SK-N-SH (cell line): ENCODE results near the gene AGRN. TPM values are rescaled to one million over a fixed set of nuclear protein-coding genes. Genes with fewer than 3 reads are reported as not detected.

Source experiments
- CTCF ChIA-PET: fragments of 300-600, 350-600 bp; formaldehyde crosslinking; extraction: SDS; loops from one replicate; lab custom pipeline; 2021; lab: Yijun Ruan, JAX
- POLR2A ChIA-PET: fragments of 350-600 bp; sonication (Branson Sonifier 250); formaldehyde crosslinking; extraction: SDS; loops from one replicate; lab custom pipeline; 2020; ENCODE audit warnings: antibody characterized with exemption, inconsistent platforms; lab: Yijun Ruan, JAX
- DNase-seq: peaks from one replicate; pipeline ENCODE4 v3.0.0; 2012
- H2AFZ ChIP-seq: fragments of 200-600 bp; sonication (generic); 2 replicates; pipeline ENCODE4 v1.8.1; 2016; ENCODE audit warnings: antibody characterized with exemption, mild to moderate bottlenecking, low read depth
- H3F3A ChIP-seq: fragments of 200-600 bp; sonication (generic); replicated peaks from 2 replicates; pipeline ENCODE3; 2016; ENCODE audit warnings: antibody characterized with exemption, mild to moderate bottlenecking; ENCODE audit not compliant: insufficient read depth
- H3K27ac ChIP-seq, 2 experiments: fragments of 200-500 bp in 1 of 2; fragments of 200-600 bp in 1 of 2; sonication (Bioruptor generic) in 1 of 2; sonication (generic), shearing (Covaris generic) in 1 of 2; 2 replicates each; pipeline versions ENCODE4 v1.5.1 to v1.6.1; 2014 to 2016; ENCODE audit warnings: low read depth in 2 of 2, inconsistent platforms in 1 of 2, low read length in 1 of 2, mild to moderate bottlenecking in 1 of 2, mixed read lengths in 1 of 2
- H3K27me3 ChIP-seq: fragments of 200-600 bp; sonication (generic), shearing (Covaris generic); 2 replicates; pipeline ENCODE4 v1.6.1; 2016; ENCODE audit warnings: mixed run types; ENCODE audit not compliant: insufficient read depth
- H3K36me3 ChIP-seq, 2 experiments: fragments of 200-500 bp in 1 of 2; fragments of 200-600 bp in 1 of 2; sonication (Bioruptor generic) in 1 of 2; sonication (generic) in 1 of 2; replicated peaks in 1 of 2; 2 replicates each; pipeline versions ENCODE3 to v1.5.1; 2014 to 2016; ENCODE audit warnings: low read length in 1 of 2, mild to moderate bottlenecking in 1 of 2; ENCODE audit not compliant: insufficient read depth in 2 of 2, control insufficient read depth in 1 of 2
- H3K4me1 ChIP-seq, 2 experiments: fragments of 200-500 bp in 1 of 2; fragments of 200-600 bp in 1 of 2; sonication (Bioruptor generic) in 1 of 2; sonication (generic), shearing (Covaris generic) in 1 of 2; 2 replicates each; pipeline versions ENCODE4 v1.5.1 to v1.6.1; 2014 to 2016; ENCODE audit warnings: low read depth in 1 of 2, low read length in 1 of 2, mixed run types in 1 of 2; ENCODE audit not compliant: insufficient read depth in 2 of 2, control insufficient read depth in 1 of 2
- H3K4me2 ChIP-seq: fragments of 200-600 bp; sonication (generic), shearing (Covaris generic); 2 replicates; pipeline ENCODE4 v1.6.1; 2017; ENCODE audit warnings: mixed run types
- H3K4me3 ChIP-seq, 2 experiments: fragments of 200-500 bp in 1 of 2; fragments of 200-600 bp in 1 of 2; sonication (Bioruptor generic) in 1 of 2; sonication (generic), shearing (Covaris generic) in 1 of 2; 2 replicates each; pipeline versions ENCODE4 v1.5.1 to v1.8.1; 2014 to 2016; ENCODE audit warnings: low read depth in 2 of 2, inconsistent platforms in 1 of 2, low read length in 1 of 2, mild to moderate bottlenecking in 1 of 2, mixed read lengths in 1 of 2, moderate library complexity in 1 of 2
- H3K79me2 ChIP-seq: fragments of 200-600 bp; sonication (generic); 2 replicates; pipeline ENCODE4 v1.8.1; 2017; ENCODE audit warnings: mild to moderate bottlenecking; ENCODE audit not compliant: insufficient read depth
- H3K9ac ChIP-seq: fragments of 200-600 bp; sonication (generic); 2 replicates; pipeline ENCODE4 v1.6.1; 2017; ENCODE audit warnings: mixed run types
- H3K9me2 ChIP-seq: fragments of 200-600 bp; sonication (generic); 2 replicates; pipeline ENCODE4 v1.6.1; 2017; ENCODE audit warnings: mixed run types
- H3K9me3 ChIP-seq: fragments of 200-600 bp; sonication (generic); 2 replicates; pipeline ENCODE4 v1.6.1; 2017; ENCODE audit warnings: mixed run types, mild to moderate bottlenecking, moderate library complexity
- H4K20me1 ChIP-seq: fragments of 200-600 bp; sonication (generic); 2 replicates; pipeline ENCODE4 v1.6.1; 2017; ENCODE audit warnings: mild to moderate bottlenecking, mixed run types; ENCODE audit not compliant: insufficient read depth
- CHD2 ChIP-seq: fragments of 150-350 bp; IDR thresholded peaks from 2 replicates; pipeline ENCODE4 v1.6.1; 2018; ENCODE audit warnings: low read length; ENCODE audit not compliant: partially characterized antibody
- ELF1 ChIP-seq: IDR thresholded peaks from 2 replicates; pipeline ENCODE4 v1.4.0; 2012
- EP300 ChIP-seq, 2 experiments: IDR thresholded peaks; 2 replicates each; pipeline versions ENCODE4 v1.4.0 to v1.6.1; 2012; ENCODE audit warnings: borderline replicate concordance in 1 of 2, low read depth in 1 of 2, low read length in 1 of 2
- EZH2phosphoT487 ChIP-seq: fragments of 200-600 bp; sonication (generic); IDR thresholded peaks from 2 replicates; pipeline ENCODE4 v1.6.1; 2017; ENCODE audit warnings: low read depth, mixed run types, mild to moderate bottlenecking, antibody characterized with exemption, moderate library complexity, borderline replicate concordance
- FOXM1 ChIP-seq: IDR thresholded peaks from 2 replicates; pipeline ENCODE4 v1.4.0; 2012; ENCODE audit warnings: low read depth, mild to moderate bottlenecking
- JUND ChIP-seq: IDR thresholded peaks from 2 replicates; pipeline ENCODE4 v1.4.0; 2012
- MEF2A ChIP-seq: IDR thresholded peaks from 2 replicates; pipeline ENCODE4 v1.4.0; 2012; ENCODE audit warnings: low read depth, borderline replicate concordance
- NRF1 ChIP-seq: IDR thresholded peaks from 2 replicates; pipeline ENCODE4 v1.6.1; 2012; ENCODE audit warnings: low read depth, mild to moderate bottlenecking, low read length
- POLR2AphosphoS5 ChIP-seq: IDR thresholded peaks from 2 replicates; pipeline ENCODE4 v1.6.1; 2012; ENCODE audit warnings: low read depth, low read length
- RCOR1 ChIP-seq: fragments of 150-350 bp; IDR thresholded peaks from 2 replicates; pipeline ENCODE4 v1.6.1; 2017; ENCODE audit warnings: antibody characterized with exemption, low read length
- RFX5 ChIP-seq: IDR thresholded peaks from 2 replicates; pipeline ENCODE4 v1.6.1; 2012; ENCODE audit warnings: mild to moderate bottlenecking, improper control_type of control experiment, low read length
- TEAD4 ChIP-seq: IDR thresholded peaks from 2 replicates; pipeline ENCODE4 v1.4.0; 2012; ENCODE audit warnings: mild to moderate bottlenecking, borderline replicate concordance; ENCODE audit not compliant: insufficient read depth
- WGBS: methylation state at CpG from one replicate; pipeline ENCODE4 v1.1.6; 2017; ENCODE audit warnings: low lambda C conversion rate; 5-methylcytosine and 5-hydroxymethylcytosine counted together
- polyA plus RNA-seq, 3 experiments: library from polyadenylated mRNA; depleted of rRNA; stranded (reverse); fragments of >200 nt; gene quantifications; 2 replicates each; pipeline ENCODE4 v1.2.3, GENCODE V29; 2012
- TF ChIP-seq, protein P1 (sequence below): fragments of 150-350 bp; IDR thresholded peaks from 2 replicates; pipeline ENCODE4 v1.6.1; 2016; ENCODE audit warnings: mild to moderate bottlenecking, low read depth, low read length
- TF ChIP-seq, protein P2 (sequence below): fragments of 200-600 bp; sonication (generic); IDR thresholded peaks from 2 replicates; pipeline ENCODE4 v1.6.1; 2017; ENCODE audit warnings: antibody characterized with exemption, mild to moderate bottlenecking, moderate library complexity
- TF ChIP-seq, protein P3 (sequence below): fragments of 150-350 bp; IDR thresholded peaks from 2 replicates; pipeline ENCODE4 v1.6.1; 2017; ENCODE audit warnings: antibody characterized with exemption, low read length, low read depth, borderline replicate concordance
- TF ChIP-seq, protein P4 (sequence below): IDR thresholded peaks from 2 replicates; pipeline ENCODE4 v1.4.0; 2012; ENCODE audit warnings: low read depth, borderline replicate concordance
- TF ChIP-seq, protein P5 (sequence below): IDR thresholded peaks from 2 replicates; pipeline ENCODE4 v1.6.1; 2012; ENCODE audit warnings: mild to moderate bottlenecking, low read depth, low read length, moderate library complexity
- TF ChIP-seq, protein P6 (sequence below): IDR thresholded peaks from 2 replicates; pipeline ENCODE4; 2012
- TF ChIP-seq, protein P7 (sequence below): IDR thresholded peaks from 2 replicates; pipeline ENCODE4 v1.4.0; 2012; ENCODE audit warnings: low read depth

AGRN gene
- polyA plus RNA-seq, 1 of the 3 experiments (the other 2 are of a cell fraction): 31.6 TPM

DNA sequence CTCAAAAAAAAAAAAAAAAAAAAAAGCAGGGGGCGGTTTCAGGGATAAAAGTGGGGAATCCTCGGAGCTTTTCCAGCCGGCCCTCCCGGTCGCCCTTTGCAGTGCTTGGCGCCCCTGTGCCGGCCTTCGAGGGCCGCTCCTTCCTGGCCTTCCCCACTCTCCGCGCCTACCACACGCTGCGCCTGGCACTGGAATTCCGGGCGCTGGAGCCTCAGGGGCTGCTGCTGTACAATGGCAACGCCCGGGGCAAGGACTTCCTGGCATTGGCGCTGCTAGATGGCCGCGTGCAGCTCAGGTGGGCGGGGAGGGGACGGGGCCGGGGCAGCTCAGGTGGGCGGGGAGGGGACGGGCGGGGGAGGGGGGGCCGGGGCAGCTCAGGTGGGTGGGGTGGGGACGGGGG lies 28.8 kb downstream of the AGRN start:
- Histone ChIP-seq H3K4me2 (no peak overlapping the region), H3K79me2 (no peaks in the 10 kb centered on the region), H4K20me1 (no peaks in the 10 kb centered on the region), H3K9ac (no peak overlapping the region), H3K4me1 (no peaks in the 10 kb centered on the region), H3F3A (no peaks in the 10 kb centered on the region), H3K9me3 (no peaks in the 10 kb centered on the region), H3K27ac (no peak overlapping the region), H3K27me3 (no peaks in the 10 kb centered on the region), H2AFZ (no peak overlapping the region), H3K36me3 (peaks cover 0 to 25% of the 10 kb centered on the region in 2 experiments), H3K4me3 (no peak overlapping the region), H3K9me2 (no peaks in the 10 kb centered on the region)
- no peak for TF ChIP-seq ELF1
- TF ChIP-seq, protein P1, sequence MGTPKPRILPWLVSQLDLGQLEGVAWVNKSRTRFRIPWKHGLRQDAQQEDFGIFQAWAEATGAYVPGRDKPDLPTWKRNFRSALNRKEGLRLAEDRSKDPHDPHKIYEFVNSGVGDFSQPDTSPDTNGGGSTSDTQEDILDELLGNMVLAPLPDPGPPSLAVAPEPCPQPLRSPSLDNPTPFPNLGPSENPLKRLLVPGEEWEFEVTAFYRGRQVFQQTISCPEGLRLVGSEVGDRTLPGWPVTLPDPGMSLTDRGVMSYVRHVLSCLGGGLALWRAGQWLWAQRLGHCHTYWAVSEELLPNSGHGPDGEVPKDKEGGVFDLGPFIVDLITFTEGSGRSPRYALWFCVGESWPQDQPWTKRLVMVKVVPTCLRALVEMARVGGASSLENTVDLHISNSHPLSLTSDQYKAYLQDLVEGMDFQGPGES: no peak
- TF ChIP-seq FOXM1: no peak
- TF ChIP-seq, protein P2, sequence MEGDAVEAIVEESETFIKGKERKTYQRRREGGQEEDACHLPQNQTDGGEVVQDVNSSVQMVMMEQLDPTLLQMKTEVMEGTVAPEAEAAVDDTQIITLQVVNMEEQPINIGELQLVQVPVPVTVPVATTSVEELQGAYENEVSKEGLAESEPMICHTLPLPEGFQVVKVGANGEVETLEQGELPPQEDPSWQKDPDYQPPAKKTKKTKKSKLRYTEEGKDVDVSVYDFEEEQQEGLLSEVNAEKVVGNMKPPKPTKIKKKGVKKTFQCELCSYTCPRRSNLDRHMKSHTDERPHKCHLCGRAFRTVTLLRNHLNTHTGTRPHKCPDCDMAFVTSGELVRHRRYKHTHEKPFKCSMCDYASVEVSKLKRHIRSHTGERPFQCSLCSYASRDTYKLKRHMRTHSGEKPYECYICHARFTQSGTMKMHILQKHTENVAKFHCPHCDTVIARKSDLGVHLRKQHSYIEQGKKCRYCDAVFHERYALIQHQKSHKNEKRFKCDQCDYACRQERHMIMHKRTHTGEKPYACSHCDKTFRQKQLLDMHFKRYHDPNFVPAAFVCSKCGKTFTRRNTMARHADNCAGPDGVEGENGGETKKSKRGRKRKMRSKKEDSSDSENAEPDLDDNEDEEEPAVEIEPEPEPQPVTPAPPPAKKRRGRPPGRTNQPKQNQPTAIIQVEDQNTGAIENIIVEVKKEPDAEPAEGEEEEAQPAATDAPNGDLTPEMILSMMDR: no peak
- TF ChIP-seq MEF2A: no peak
- TF ChIP-seq, protein P3, sequence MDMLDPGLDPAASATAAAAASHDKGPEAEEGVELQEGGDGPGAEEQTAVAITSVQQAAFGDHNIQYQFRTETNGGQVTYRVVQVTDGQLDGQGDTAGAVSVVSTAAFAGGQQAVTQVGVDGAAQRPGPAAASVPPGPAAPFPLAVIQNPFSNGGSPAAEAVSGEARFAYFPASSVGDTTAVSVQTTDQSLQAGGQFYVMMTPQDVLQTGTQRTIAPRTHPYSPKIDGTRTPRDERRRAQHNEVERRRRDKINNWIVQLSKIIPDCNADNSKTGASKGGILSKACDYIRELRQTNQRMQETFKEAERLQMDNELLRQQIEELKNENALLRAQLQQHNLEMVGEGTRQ: no peak
- TF ChIP-seq, protein P4, sequence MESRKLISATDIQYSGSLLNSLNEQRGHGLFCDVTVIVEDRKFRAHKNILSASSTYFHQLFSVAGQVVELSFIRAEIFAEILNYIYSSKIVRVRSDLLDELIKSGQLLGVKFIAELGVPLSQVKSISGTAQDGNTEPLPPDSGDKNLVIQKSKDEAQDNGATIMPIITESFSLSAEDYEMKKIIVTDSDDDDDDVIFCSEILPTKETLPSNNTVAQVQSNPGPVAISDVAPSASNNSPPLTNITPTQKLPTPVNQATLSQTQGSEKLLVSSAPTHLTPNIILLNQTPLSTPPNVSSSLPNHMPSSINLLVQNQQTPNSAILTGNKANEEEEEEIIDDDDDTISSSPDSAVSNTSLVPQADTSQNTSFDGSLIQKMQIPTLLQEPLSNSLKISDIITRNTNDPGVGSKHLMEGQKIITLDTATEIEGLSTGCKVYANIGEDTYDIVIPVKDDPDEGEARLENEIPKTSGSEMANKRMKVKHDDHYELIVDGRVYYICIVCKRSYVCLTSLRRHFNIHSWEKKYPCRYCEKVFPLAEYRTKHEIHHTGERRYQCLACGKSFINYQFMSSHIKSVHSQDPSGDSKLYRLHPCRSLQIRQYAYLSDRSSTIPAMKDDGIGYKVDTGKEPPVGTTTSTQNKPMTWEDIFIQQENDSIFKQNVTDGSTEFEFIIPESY: no peak
- TF ChIP-seq RCOR1: no peak
- no peak for TF ChIP-seq TEAD4
- TF ChIP-seq, protein P5, sequence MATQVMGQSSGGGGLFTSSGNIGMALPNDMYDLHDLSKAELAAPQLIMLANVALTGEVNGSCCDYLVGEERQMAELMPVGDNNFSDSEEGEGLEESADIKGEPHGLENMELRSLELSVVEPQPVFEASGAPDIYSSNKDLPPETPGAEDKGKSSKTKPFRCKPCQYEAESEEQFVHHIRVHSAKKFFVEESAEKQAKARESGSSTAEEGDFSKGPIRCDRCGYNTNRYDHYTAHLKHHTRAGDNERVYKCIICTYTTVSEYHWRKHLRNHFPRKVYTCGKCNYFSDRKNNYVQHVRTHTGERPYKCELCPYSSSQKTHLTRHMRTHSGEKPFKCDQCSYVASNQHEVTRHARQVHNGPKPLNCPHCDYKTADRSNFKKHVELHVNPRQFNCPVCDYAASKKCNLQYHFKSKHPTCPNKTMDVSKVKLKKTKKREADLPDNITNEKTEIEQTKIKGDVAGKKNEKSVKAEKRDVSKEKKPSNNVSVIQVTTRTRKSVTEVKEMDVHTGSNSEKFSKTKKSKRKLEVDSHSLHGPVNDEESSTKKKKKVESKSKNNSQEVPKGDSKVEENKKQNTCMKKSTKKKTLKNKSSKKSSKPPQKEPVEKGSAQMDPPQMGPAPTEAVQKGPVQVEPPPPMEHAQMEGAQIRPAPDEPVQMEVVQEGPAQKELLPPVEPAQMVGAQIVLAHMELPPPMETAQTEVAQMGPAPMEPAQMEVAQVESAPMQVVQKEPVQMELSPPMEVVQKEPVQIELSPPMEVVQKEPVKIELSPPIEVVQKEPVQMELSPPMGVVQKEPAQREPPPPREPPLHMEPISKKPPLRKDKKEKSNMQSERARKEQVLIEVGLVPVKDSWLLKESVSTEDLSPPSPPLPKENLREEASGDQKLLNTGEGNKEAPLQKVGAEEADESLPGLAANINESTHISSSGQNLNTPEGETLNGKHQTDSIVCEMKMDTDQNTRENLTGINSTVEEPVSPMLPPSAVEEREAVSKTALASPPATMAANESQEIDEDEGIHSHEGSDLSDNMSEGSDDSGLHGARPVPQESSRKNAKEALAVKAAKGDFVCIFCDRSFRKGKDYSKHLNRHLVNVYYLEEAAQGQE: no peak
- TF ChIP-seq EP300 (IDR thresholded peaks at IDR 0.05; ENCODE audit: borderline replicate concordance in 1 of 2, low read depth in 1 of 2, low read length in 1 of 2): no peak
- no peak for TF ChIP-seq JUND
- TF ChIP-seq, protein P6, sequence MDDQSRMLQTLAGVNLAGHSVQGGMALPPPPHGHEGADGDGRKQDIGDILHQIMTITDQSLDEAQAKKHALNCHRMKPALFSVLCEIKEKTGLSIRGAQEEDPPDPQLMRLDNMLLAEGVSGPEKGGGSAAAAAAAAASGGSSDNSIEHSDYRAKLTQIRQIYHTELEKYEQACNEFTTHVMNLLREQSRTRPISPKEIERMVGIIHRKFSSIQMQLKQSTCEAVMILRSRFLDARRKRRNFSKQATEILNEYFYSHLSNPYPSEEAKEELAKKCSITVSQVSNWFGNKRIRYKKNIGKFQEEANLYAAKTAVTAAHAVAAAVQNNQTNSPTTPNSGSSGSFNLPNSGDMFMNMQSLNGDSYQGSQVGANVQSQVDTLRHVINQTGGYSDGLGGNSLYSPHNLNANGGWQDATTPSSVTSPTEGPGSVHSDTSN: no peak
- no peak for TF ChIP-seq POLR2AphosphoS5
- no peak for TF ChIP-seq NRF1
- TF ChIP-seq EZH2phosphoT487: no peak
- TF ChIP-seq, protein P7, sequence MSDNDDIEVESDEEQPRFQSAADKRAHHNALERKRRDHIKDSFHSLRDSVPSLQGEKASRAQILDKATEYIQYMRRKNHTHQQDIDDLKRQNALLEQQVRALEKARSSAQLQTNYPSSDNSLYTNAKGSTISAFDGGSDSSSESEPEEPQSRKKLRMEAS: no peak
- no peak for TF ChIP-seq RFX5
- no peak for TF ChIP-seq CHD2
- DNase-seq: no peak
- ChIA-PET POLR2A (no interaction called here), CTCF (interaction anchor here (1.1 to 1.9 kb wide), 2 partner anchors 14 to 46 kb away, joined by 3 to 6 read pairs; no protein-coding TSS in a partner anchor)
- WGBS: 94% methylated on average over 10 of the region's 28 CpGs
